ENCODE measurements around the gene RALGAPA1.

The RALGAPA1 gene

DNA sequence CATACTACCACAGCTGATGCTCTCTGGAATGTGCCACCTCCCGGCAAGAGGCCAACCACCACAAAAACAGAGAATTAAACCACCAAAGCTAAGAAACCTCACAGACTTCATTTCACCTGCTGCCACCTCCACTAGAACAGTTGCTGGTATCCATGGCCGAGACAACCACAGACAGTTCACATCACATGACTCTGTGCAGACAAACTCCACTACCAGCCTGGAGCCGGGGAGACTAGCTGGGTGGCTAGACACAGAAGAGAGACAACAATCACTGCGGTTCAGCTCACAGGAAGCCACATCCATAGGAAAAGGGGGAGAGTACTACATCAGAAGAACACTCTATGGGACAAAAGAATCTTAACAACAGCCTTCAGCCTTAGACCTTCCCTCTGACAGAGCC, 78.2 kb downstream of the RALGAPA1 start:
- Histone ChIP-seq H3K79me2 (ENCODE audit: low read length) (no peaks in the 10 kb centered on the region), H3K36me3 (replicated peaks; ENCODE audit: insufficient read depth, low read length) (no peaks in the 10 kb centered on the region), H3K27me3 (replicated peaks; ENCODE audit: insufficient read depth, low read length) (no peaks in the 10 kb centered on the region), H3K27ac (ENCODE audit: low read length) (no peak overlapping the region), H3K4me2 (ENCODE audit: low read depth, low read length) (no peak overlapping the region), H4K20me1 (ENCODE audit: insufficient read depth, low read length) (no peaks in the 10 kb centered on the region), H3K9ac (ENCODE audit: low read length) (no peak overlapping the region), H3K4me3 (ENCODE audit: low read length) (no peak overlapping the region), H2AFZ (ENCODE audit: low read length) (no peak overlapping the region), H3K4me1 (ENCODE audit: low read length) (no peaks in the 10 kb centered on the region), H3K9me2 (replicated peaks; ENCODE audit: insufficient read depth, low read length) (no peaks in the 10 kb centered on the region), H3F3A (ENCODE audit: insufficient read depth, low read length) (no peaks in the 10 kb centered on the region), H3K9me3 (replicated peaks; ENCODE audit: insufficient read depth, low read length) (no peaks in the 10 kb centered on the region)
- DNase-seq = no peak
- no peak for TF ChIP-seq EZH2 (optimal IDR thresholded peaks at IDR 0.05; ENCODE audit: low read depth, low read length)
- TF ChIP-seq, protein P1, sequence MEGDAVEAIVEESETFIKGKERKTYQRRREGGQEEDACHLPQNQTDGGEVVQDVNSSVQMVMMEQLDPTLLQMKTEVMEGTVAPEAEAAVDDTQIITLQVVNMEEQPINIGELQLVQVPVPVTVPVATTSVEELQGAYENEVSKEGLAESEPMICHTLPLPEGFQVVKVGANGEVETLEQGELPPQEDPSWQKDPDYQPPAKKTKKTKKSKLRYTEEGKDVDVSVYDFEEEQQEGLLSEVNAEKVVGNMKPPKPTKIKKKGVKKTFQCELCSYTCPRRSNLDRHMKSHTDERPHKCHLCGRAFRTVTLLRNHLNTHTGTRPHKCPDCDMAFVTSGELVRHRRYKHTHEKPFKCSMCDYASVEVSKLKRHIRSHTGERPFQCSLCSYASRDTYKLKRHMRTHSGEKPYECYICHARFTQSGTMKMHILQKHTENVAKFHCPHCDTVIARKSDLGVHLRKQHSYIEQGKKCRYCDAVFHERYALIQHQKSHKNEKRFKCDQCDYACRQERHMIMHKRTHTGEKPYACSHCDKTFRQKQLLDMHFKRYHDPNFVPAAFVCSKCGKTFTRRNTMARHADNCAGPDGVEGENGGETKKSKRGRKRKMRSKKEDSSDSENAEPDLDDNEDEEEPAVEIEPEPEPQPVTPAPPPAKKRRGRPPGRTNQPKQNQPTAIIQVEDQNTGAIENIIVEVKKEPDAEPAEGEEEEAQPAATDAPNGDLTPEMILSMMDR (IDR thresholded peaks at IDR 0.05; ENCODE audit: low read length) = no peak
- TF ChIP-seq EZH2phosphoT487 (IDR thresholded peaks at IDR 0.05; ENCODE audit: low read length) = no peak

DNA sequence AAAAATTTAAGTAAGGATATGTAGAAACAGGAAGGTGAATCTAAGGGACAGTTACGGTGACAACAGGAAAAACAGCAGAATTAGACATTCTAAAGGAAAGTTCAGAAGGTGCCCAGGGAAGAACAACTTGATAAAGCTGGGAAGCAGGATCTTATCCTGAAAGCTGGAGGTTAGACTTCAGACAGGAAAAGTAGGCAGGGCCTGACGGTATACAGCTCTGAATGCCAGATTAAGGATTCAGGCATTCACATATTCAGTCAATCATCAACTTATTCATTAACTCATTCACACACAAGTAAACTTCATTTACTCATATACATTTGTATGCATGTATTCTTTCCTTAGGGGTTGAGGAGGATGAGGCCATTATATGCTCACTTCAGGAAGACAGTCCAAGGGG, 81.3 kb downstream of the RALGAPA1 start:
- TF ChIP-seq EZH2 (optimal IDR thresholded peaks at IDR 0.05; ENCODE audit: low read depth, low read length) = no peak
- TF ChIP-seq EZH2phosphoT487 (IDR thresholded peaks at IDR 0.05; ENCODE audit: low read length) = no peak
- TF ChIP-seq, protein P1 (IDR thresholded peaks at IDR 0.05; ENCODE audit: low read length) = no peak
- Histone ChIP-seq H3K79me2 (ENCODE audit: low read length) (no peaks in the 10 kb centered on the region), H3K9me2 (replicated peaks; ENCODE audit: insufficient read depth, low read length) (no peaks in the 10 kb centered on the region), H3K27me3 (replicated peaks; ENCODE audit: insufficient read depth, low read length) (no peaks in the 10 kb centered on the region), H3K9ac (ENCODE audit: low read length) (no peak overlapping the region), H4K20me1 (ENCODE audit: insufficient read depth, low read length) (no peaks in the 10 kb centered on the region), H2AFZ (ENCODE audit: low read length) (no peak overlapping the region), H3K4me1 (ENCODE audit: low read length) (no peaks in the 10 kb centered on the region), H3K4me2 (ENCODE audit: low read depth, low read length) (no peak overlapping the region), H3F3A (ENCODE audit: insufficient read depth, low read length) (no peaks in the 10 kb centered on the region), H3K36me3 (replicated peaks; ENCODE audit: insufficient read depth, low read length) (no peaks in the 10 kb centered on the region), H3K9me3 (replicated peaks; ENCODE audit: insufficient read depth, low read length) (no peaks in the 10 kb centered on the region), H3K4me3 (ENCODE audit: low read length) (no peak overlapping the region), H3K27ac (ENCODE audit: low read length) (no peak overlapping the region)
- no peak for DNase-seq

DNA sequence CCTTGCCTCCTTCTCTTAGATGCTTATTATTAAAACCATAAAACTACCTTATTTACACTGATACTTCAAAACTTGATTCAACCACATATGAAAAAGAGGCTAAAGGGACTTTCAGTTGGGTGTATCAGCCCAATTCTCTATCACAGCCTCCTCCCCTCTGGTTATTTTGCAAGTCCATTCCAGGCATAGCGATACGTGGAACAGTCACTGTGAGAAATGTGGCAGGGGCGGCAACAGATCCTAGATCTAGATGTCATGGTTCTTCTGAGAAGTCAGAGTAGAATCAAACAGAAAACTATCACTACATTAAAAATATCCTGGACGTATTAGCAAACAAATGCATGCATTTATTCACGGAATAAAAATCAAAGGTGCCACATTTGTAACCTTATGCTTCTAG, 83.2 kb downstream of the RALGAPA1 start:
- H3K4me1 ChIP-seq (ENCODE audit: low read length) = no peaks in the 10 kb centered on the region
- H3K27ac ChIP-seq (ENCODE audit: low read length) = no peak overlapping the region
- no peaks in the 10 kb centered on the region for H3F3A ChIP-seq (ENCODE audit: insufficient read depth, low read length)
- no peak overlapping the region for H2AFZ ChIP-seq (ENCODE audit: low read length)
- no peak overlapping the region for H3K4me3 ChIP-seq (ENCODE audit: low read length)
- TF ChIP-seq EZH2phosphoT487 (IDR thresholded peaks at IDR 0.05; ENCODE audit: low read length) = no peak
- TF ChIP-seq, protein P1 (IDR thresholded peaks at IDR 0.05; ENCODE audit: low read length) = no peak
- no peak for TF ChIP-seq EZH2 (optimal IDR thresholded peaks at IDR 0.05; ENCODE audit: low read depth, low read length)
- no peak overlapping the region for H3K4me2 ChIP-seq (ENCODE audit: low read depth, low read length)
- no peaks in the 10 kb centered on the region for H3K79me2 ChIP-seq (ENCODE audit: low read length)
- no peaks in the 10 kb centered on the region for H3K9me3 ChIP-seq (replicated peaks; ENCODE audit: insufficient read depth, low read length)
- no peak for DNase-seq
- no peaks in the 10 kb centered on the region for H4K20me1 ChIP-seq (ENCODE audit: insufficient read depth, low read length)
- no peak overlapping the region for H3K9ac ChIP-seq (ENCODE audit: low read length)
- H3K9me2 ChIP-seq (replicated peaks; ENCODE audit: insufficient read depth, low read length) = no peaks in the 10 kb centered on the region
- no peaks in the 10 kb centered on the region for H3K36me3 ChIP-seq (replicated peaks; ENCODE audit: insufficient read depth, low read length)
- no peaks in the 10 kb centered on the region for H3K27me3 ChIP-seq (replicated peaks; ENCODE audit: insufficient read depth, low read length)

Measured in MM.1S (cell line).